Heart right ventricle (tissue), 16 donors: ENCODE measurements around the gene CLDN7. TPM values are rescaled to one million over a fixed set of nuclear protein-coding genes. Genes with fewer than 3 reads are reported as not detected.
A peak's percentile ranks its signal among the peaks of the same experiment; 100 is the strongest.
"Not testable (repeated sequence)": the region's sequence is repeated elsewhere in the genome, so short reads cannot be mapped to it uniquely, and the experiment has no call there.

Experiments used
- ATAC-seq, 8 donors: fragments of 200-7000 bp; cut with Tn5 transposase; one replicate each; pipeline ENCODE4 v1.9.1; 2020; ENCODE audit warnings: mild to moderate bottlenecking in 8 of 8, moderate library complexity in 8 of 8, moderate number of reproducible peaks in 1 of 8
- DNase-seq, 2 donors: peaks; one replicate each; pipeline ENCODE4 v3.0.0-alpha.2; 2020
- H3K27ac ChIP-seq, 10 donors: fragments of 200-600 bp; sonication (generic) in 2 of 10; one replicate each; pipeline versions ENCODE4 v1.5.0 to v1.8.0; 2020 to 2022; ENCODE audit warnings: mild to moderate bottlenecking in 3 of 10
- H3K27me3 ChIP-seq, 7 donors: fragments of 200-600 bp; one replicate each; pipeline ENCODE4 v1.8.0; 2021 to 2022; ENCODE audit warnings: mild to moderate bottlenecking in 2 of 7
- H3K36me3 ChIP-seq, 9 donors: fragments of 200-600 bp; sonication (generic) in 1 of 9; one replicate each; pipeline versions ENCODE4 v1.5.0 to v1.8.0; 2020 to 2022; ENCODE audit warnings: mild to moderate bottlenecking in 2 of 9
- H3K4me1 ChIP-seq, 9 donors: fragments of 200-600 bp; sonication (generic) in 1 of 9; one replicate each; pipeline versions ENCODE4 v1.5.0 to v1.8.0; 2020 to 2022; ENCODE audit warnings: mild to moderate bottlenecking in 4 of 9
- H3K4me3 ChIP-seq, 10 donors: fragments of 200-600 bp; sonication (generic) in 2 of 10; one replicate each; pipeline versions ENCODE4 v1.5.0 to v1.8.0; 2020 to 2022; ENCODE audit warnings: mild to moderate bottlenecking in 7 of 10, moderate library complexity in 2 of 10
- H3K9me3 ChIP-seq, 11 donors: fragments of 200-600 bp in 10 of 11; sonication (generic) in 2 of 11; one replicate each; pipeline versions ENCODE4 v1.5.0 to v1.8.0; 2013 to 2022; ENCODE audit warnings: mild to moderate bottlenecking in 2 of 11, control low read depth in 1 of 11, moderate library complexity in 1 of 11
- CTCF ChIP-seq, 9 donors: fragments of 200-600 bp; sonication (generic) in 2 of 9; IDR thresholded peaks; one replicate each; pipeline versions ENCODE4 v1.5.0 to v1.8.0; 2021 to 2022; ENCODE audit warnings: antibody characterized with exemption in 9 of 9, mild to moderate bottlenecking in 5 of 9, moderate library complexity in 1 of 9
- WGBS, 2 donors: extraction: QIAGEN DNeasy Blood & Tissue Kit; methylation state at CpG; one replicate each; pipeline ENCODE4 v1.1.7; 2013; ENCODE audit warnings: inconsistent platforms in 1 of 2; 5-methylcytosine and 5-hydroxymethylcytosine counted together
- intact Hi-C, 10 donors: fragments of 100-400 bp; cut with DNase I; formaldehyde crosslinking; loops; one replicate each; pipeline versions ENCODE4 v1.11.1 to v1.14.2; 2022
- polyA plus RNA-seq, 2 donors: library from polyadenylated mRNA; stranded (reverse); fragments of 200-250 nt; gene quantifications; one replicate each; pipeline ENCODE4 v1.2.3, GENCODE V29; 2013
- total RNA-seq, 10 donors: library from RNA; stranded (reverse); fragmentation: NEBNext Ultra II Directional in 3 of 10; extraction: Animal tissue kit (Norgen Biotek cat#: 25700) in 3 of 10; gene quantifications; one replicate each; pipeline versions ENCODE4 v1.2.1 to v1.2.4, GENCODE V29; 2021 to 2023
- donor health status: Arrhythmogenic right ventricular cardiomyopathy.
- donor health status: ischemic (EF 13 %, LVEDD 7.1; RV severe dilation, severe dysfunction).
- donor health status: healthy with polysubstance abuse.
- donor health status: DM: no; HTN: yes; CAD: no.
- donor health status: DM: no; HTN: no; CAD: no.
- donor health status: ischemic (EF 25% LVEDD 6.9; RV normal size, moderate dysfunction).
- donor health status: ischemic (EF 25% LVEDD 5.7; RV mildly dilated, moderate dysfunction).
- donor health status: healthy.
- donor health status: DM: yes; HTN: yes; CAD: no.
- donor health status: Ischemic cardiomyopathy.
- donor health status: ischemic (EF 35%, LVEDD 5.7; RV mildly dilated, moderate dysfunction).
- donor health status: nonischemic (EF 11% LVEDD 7.7; RV severe dilation, severe dysfunction).
- donor health status: DM: yes; HTN: yes; CAD: no.
- donor health status: PGD.
- donor health status: ischemic (EF 29% LVEDD 5.4; RV normal size, mild dysfunction).
- donor health status: nonischemic (EF 23%, LVEDD 6.1; RV moderate dilation, normal function).

Gene CLDN7
- total and polyA plus RNA-seq, 12 donors, result 0.39 to 2.5 (median 0.90) TPM

GRCh38 chr17:7249830-7250229 lies 12.4 kb downstream of the CLDN7 start:
- Histone ChIP-seq H3K27ac (peak overlapping the region in 9 of 10 donors; percentile 6 to 100 (median 99)), H3K27me3 (no peaks in the 10 kb centered on the region), H3K36me3 (peaks cover 0 to 42% (median 19%) of the 10 kb centered on the region in 9 donors), H3K4me3 (peak overlapping the region in 9 of 10 donors; percentile 65 to 100 (median 91)), H3K9me3 (no peaks in the 10 kb centered on the region), H3K4me1 (peaks cover 13 to 57% (median 41%) of the 10 kb centered on the region in 9 donors)
- ATAC-seq (no peak), DNase-seq (no peak)
- no peak for TF ChIP-seq CTCF (IDR thresholded peaks at IDR 0.05)
- 80 to 84% methylated on average over 7 of the region's 7 CpGs for WGBS, 2 donors
- intact Hi-C loops, result loop anchor here in 3 of 10 donors (5.0 to 10.0 kb wide), 3 partner anchors 47 to 325 kb away; partner anchors contain the start of genes CD68 (in 1 of the 3) and SENP3 (in 1 of the 3)

GRCh38 chr17:7249214-7249613 lies 13.1 kb downstream of the CLDN7 start:
- peaks cover 13 to 57% (median 41%) of the 10 kb centered on the region in 9 donors for H3K4me1 ChIP-seq
- no peak for DNase-seq
- peaks cover 0 to 42% (median 18%) of the 10 kb centered on the region in 9 donors for H3K36me3 ChIP-seq
- intact Hi-C loops, result no loop called here
- no peak for TF ChIP-seq CTCF (IDR thresholded peaks at IDR 0.05)
- H3K27ac ChIP-seq, result peak overlapping the region in 8 of 10 donors; percentile 33 to 100 (median 98)
- ATAC-seq, result no peak
- no peaks in the 10 kb centered on the region for H3K27me3 ChIP-seq
- peak overlapping the region in 2 of 10 donors; percentile 86 to 100 for H3K4me3 ChIP-seq
- H3K9me3 ChIP-seq, result no peaks in the 10 kb centered on the region
- 60 to 73% methylated on average over 6 of the region's 6 CpGs for WGBS, 2 donors

GRCh38 chr17:7248796-7249195 lies 13.5 kb downstream of the CLDN7 start:
- intact Hi-C loops, result no loop called here

GRCh38 chr17:7246779-7247178 lies 15.5 kb downstream of the CLDN7 start:
- Histone ChIP-seq H3K4me3 (no peak overlapping the region), H3K4me1 (peaks cover 13 to 53% (median 38%) of the 10 kb centered on the region in 9 donors), H3K27me3 (no peaks in the 10 kb centered on the region), H3K36me3 (peaks cover 0 to 39% (median 15%) of the 10 kb centered on the region in 9 donors), H3K27ac (no peak overlapping the region), H3K9me3 (no peaks in the 10 kb centered on the region)
- DNase-seq (no peak), ATAC-seq (no peak)
- 90 to 93% methylated on average over 5 of the region's 5 CpGs for WGBS, 2 donors
- intact Hi-C loops, result no loop called here
- TF ChIP-seq CTCF (IDR thresholded peaks at IDR 0.05), result no peak

More at GRCh38 chr17:7248796-7249195, 13.5 kb downstream of the CLDN7 start:
- Histone ChIP-seq H3K27me3 (no peaks in the 10 kb centered on the region), H3K27ac (peak overlapping the region in 8 of 10 donors; percentile 33 to 100 (median 96)), H3K4me3 (no peak overlapping the region), H3K9me3 (no peaks in the 10 kb centered on the region), H3K36me3 (peaks cover 0 to 42% (median 15%) of the 10 kb centered on the region in 9 donors), H3K4me1 (peaks cover 13 to 56% (median 43%) of the 10 kb centered on the region in 9 donors)
- DNase-seq (no peak), ATAC-seq (no peak)
- whole genome bisulfite sequencing, 2 donors, result 44 to 53% methylated on average over 4 of the region's 4 CpGs
- no peak for TF ChIP-seq CTCF (IDR thresholded peaks at IDR 0.05)

GRCh38 chr17:7243838-7244237 lies 18.4 kb downstream of the CLDN7 start:
- H3K9me3 ChIP-seq, DNase-seq, ATAC-seq, H3K27me3 ChIP-seq: not testable (repeated sequence)
- H3K36me3 ChIP-seq, result peaks cover 0 to 55% (median 15%) of the 10 kb centered on the region in 9 donors
- 76 to 79% methylated on average over 10 of the region's 10 CpGs for WGBS, 2 donors
- H3K27ac ChIP-seq, result peak overlapping the region in 8 of 10 donors; percentile 88 to 100 (median 97)
- H3K4me3 ChIP-seq, result peak overlapping the region in 4 of 10 donors; percentile 86 to 97 (median 92)
- intact Hi-C loops, result loop anchor here in 2 of 10 donors (2.0 to 5.0 kb wide), 2 partner anchors 63 kb away; partner anchors contain the start of gene EIF5A (in 2 of the 2)
- peaks cover 17 to 51% (median 35%) of the 10 kb centered on the region in 9 donors for H3K4me1 ChIP-seq
